Sigmoid colon (tissue), 7 donors: Measurements from ENCODE around the gene IRF7. TPM values are rescaled to one million over a fixed set of nuclear protein-coding genes. Genes with fewer than 3 reads are reported as not detected.

Experiments used
- DNase-seq: peaks from one replicate; pipeline ENCODE4 v3.0.0-alpha.2; 2019
- H3K27ac ChIP-seq, 4 donors: fragments of 200-600 bp; sonication (generic); one replicate each; pipeline ENCODE4 v1.5.1; 2016 to 2019; ENCODE audit warnings: mild to moderate bottlenecking in 1 of 4
- H3K27me3 ChIP-seq, 3 donors: fragments of 200-600 bp; sonication (generic); one replicate each; pipeline ENCODE4 v1.5.1; 2019; ENCODE audit warnings: mild to moderate bottlenecking in 1 of 3
- H3K36me3 ChIP-seq, 4 donors: fragments of 200-600 bp; sonication (generic); one replicate each; pipeline ENCODE4 v1.5.1; 2016 to 2019
- H3K4me1 ChIP-seq, 4 donors: fragments of 200-600 bp; sonication (generic); one replicate each; pipeline ENCODE4 v1.5.1; 2017 to 2019
- H3K4me3 ChIP-seq, 4 donors: fragments of 200-600 bp; sonication (generic); one replicate each; pipeline ENCODE4 v1.5.1; 2017 to 2019; ENCODE audit warnings: mild to moderate bottlenecking in 2 of 4, moderate library complexity in 1 of 4
- H3K9me3 ChIP-seq, 4 donors: fragments of 200-600 bp in 3 of 4; sonication (generic) in 3 of 4; one replicate each; pipeline versions ENCODE4 v1.5.1 to v1.6.1; 2013 to 2019
- CTCF ChIP-seq, 4 experiments: fragments of 450-650 bp in 3 of 4; fragments of 200-600 bp in 1 of 4; IDR thresholded peaks; one replicate each; pipeline ENCODE4 v1.5.1; 2016 to 2019; ENCODE audit warnings: antibody characterized with exemption in 4 of 4, mild to moderate bottlenecking in 3 of 4, moderate library complexity in 2 of 4
- EP300 ChIP-seq, 4 donors: sonication (generic); formaldehyde crosslinking; IDR thresholded peaks; one replicate each; pipeline ENCODE4 v1.6.1; 2017; ENCODE audit warnings: antibody characterized with exemption in 4 of 4
- POLR2A ChIP-seq, 2 donors: fragments of 450-650 bp; IDR thresholded peaks; one replicate each; pipeline ENCODE4 v1.6.1; 2016; ENCODE audit warnings: antibody characterized with exemption in 2 of 2, mild to moderate bottlenecking in 2 of 2, moderate library complexity in 2 of 2
- POLR2AphosphoS5 ChIP-seq, 4 donors: sonication (generic); formaldehyde crosslinking; IDR thresholded peaks; one replicate each; pipeline ENCODE4 v1.6.1; 2017; ENCODE audit warnings: antibody characterized with exemption in 4 of 4
- WGBS, 2 donors: extraction: QIAGEN DNeasy Blood & Tissue Kit; methylation state at CpG; one replicate each; pipeline ENCODE4 v1.1.7; 2013; 5-methylcytosine and 5-hydroxymethylcytosine counted together
- intact Hi-C: fragments of 100-400 bp; cut with DNase I; formaldehyde crosslinking; loops from one replicate; pipeline ENCODE4 v1.15.1; 2023
- polyA plus RNA-seq, 3 donors: library from polyadenylated mRNA; stranded (reverse); fragments of 200-250 nt; gene quantifications; one replicate each; pipeline ENCODE4 v1.2.3, GENCODE V29; 2013
- total RNA-seq, 4 donors: library from RNA; depleted of rRNA; stranded (reverse); fragments of >200 nt; gene quantifications; one replicate each; pipeline ENCODE4 v1.1.0, GENCODE V29; 2016
- donor health status: healthy with polysubstance abuse.
- donor health status: Bipolar disorder and iron deficiency.
- donor health status: healthy.

The IRF7 gene
- total and polyA plus RNA-seq, 7 donors: 8.6 to 73.9 (median 16.1) TPM

GRCh38 chr11:646214-646613, 30.5 kb upstream of the IRF7 start:
- no peaks in the 10 kb centered on the region for H3K9me3 ChIP-seq
- TF ChIP-seq POLR2AphosphoS5 (IDR thresholded peaks at IDR 0.05): no peak
- TF ChIP-seq CTCF (IDR thresholded peaks at IDR 0.05): no peak
- TF ChIP-seq EP300 (IDR thresholded peaks at IDR 0.05): no peak
- TF ChIP-seq POLR2A (IDR thresholded peaks at IDR 0.05): no peak
- intact Hi-C loops: no loop called here
- no peak for DNase-seq
- 73 to 84% methylated on average over 14 of the region's 14 CpGs for WGBS, 2 donors
- H3K27ac ChIP-seq: no peak overlapping the region
- peaks cover 0 to 33% (median 4%) of the 10 kb centered on the region in 4 donors for H3K36me3 ChIP-seq
- no peak overlapping the region for H3K4me3 ChIP-seq
- no peaks in the 10 kb centered on the region for H3K4me1 ChIP-seq
- H3K27me3 ChIP-seq: no peaks in the 10 kb centered on the region

GRCh38 chr11:645536-645935, 29.8 kb upstream of the IRF7 start:
- DNase-seq: no peak
- Histone ChIP-seq H3K36me3 (peaks cover 0 to 32% (median 2%) of the 10 kb centered on the region in 4 donors), H3K27ac (no peak overlapping the region), H3K4me1 (no peaks in the 10 kb centered on the region), H3K9me3 (no peaks in the 10 kb centered on the region), H3K27me3 (peaks cover 0 to 2% (median 0%) of the 10 kb centered on the region in 3 donors), H3K4me3 (no peak overlapping the region)
- TF ChIP-seq EP300 (IDR thresholded peaks at IDR 0.05) (no peak), POLR2AphosphoS5 (IDR thresholded peaks at IDR 0.05) (no peak), CTCF (IDR thresholded peaks at IDR 0.05) (no peak), POLR2A (IDR thresholded peaks at IDR 0.05) (no peak)
- WGBS, 2 donors: 75 to 79% methylated on average over 16 of the region's 16 CpGs
- intact Hi-C loops: no loop called here

GRCh38 chr11:643849-644738, 28.3 kb upstream of the IRF7 start:
- H3K4me3 ChIP-seq: no peak overlapping the region
- intact Hi-C loops: no loop called here
- H3K4me1 ChIP-seq: peaks cover 0 to 12% (median 11%) of the 10 kb centered on the region in 4 donors
- no peaks in the 10 kb centered on the region for H3K9me3 ChIP-seq
- no peak overlapping the region for H3K27ac ChIP-seq
- TF ChIP-seq EP300 (IDR thresholded peaks at IDR 0.05) (no peak), POLR2A (IDR thresholded peaks at IDR 0.05) (no peak), POLR2AphosphoS5 (IDR thresholded peaks at IDR 0.05) (no peak), CTCF (IDR thresholded peaks at IDR 0.05) (no peak)
- no peak for DNase-seq
- H3K36me3 ChIP-seq: peaks cover 0 to 33% (median 2%) of the 10 kb centered on the region in 4 donors
- H3K27me3 ChIP-seq: peaks cover 3 to 16% (median 3%) of the 10 kb centered on the region in 3 donors
- WGBS, 2 donors: 89 to 91% methylated on average over 50 of the region's 50 CpGs

- Histone ChIP-seq H3K4me3 (no peak overlapping the region), H3K27me3 (peaks cover 5 to 23% (median 7%) of the 10 kb centered on the region in 3 donors), H3K9me3 (no peaks in the 10 kb centered on the region), H3K4me1 (peaks cover 0 to 16% (median 14%) of the 10 kb centered on the region in 4 donors), H3K36me3 (peaks cover 0 to 33% (median 2%) of the 10 kb centered on the region in 4 donors), H3K27ac (no peak overlapping the region)
- intact Hi-C loops: no loop called here
- 90 to 97% methylated on average over 9 of the region's 9 CpGs for WGBS, 2 donors
- TF ChIP-seq POLR2AphosphoS5 (IDR thresholded peaks at IDR 0.05): no peak
- no peak for DNase-seq
These were observed 27.6 kb upstream of the IRF7 start for GRCh38 chr11:643366-643765.

GRCh38 chr11:641806-642370, 26.1 kb upstream of the IRF7 start:
- WGBS, 2 donors: 93 to 94% methylated on average over 19 of the region's 19 CpGs
- Histone ChIP-seq H3K4me1 (peaks cover 0 to 27% (median 25%) of the 10 kb centered on the region in 4 donors), H3K4me3 (no peak overlapping the region), H3K36me3 (peaks cover 0 to 33% (median 2%) of the 10 kb centered on the region in 4 donors), H3K9me3 (no peaks in the 10 kb centered on the region), H3K27me3 (peaks cover 8 to 38% (median 11%) of the 10 kb centered on the region in 3 donors), H3K27ac (no peak overlapping the region)
- no peak for TF ChIP-seq POLR2A (IDR thresholded peaks at IDR 0.05)
- TF ChIP-seq POLR2AphosphoS5 (IDR thresholded peaks at IDR 0.05): no peak
- no peak for TF ChIP-seq EP300 (IDR thresholded peaks at IDR 0.05)
- TF ChIP-seq CTCF (IDR thresholded peaks at IDR 0.05): no peak
- intact Hi-C loops: no loop called here
- DNase-seq: no peak
